ENCODE data around the gene CLPSL1.
A peak's percentile ranks its signal among the peaks of the same experiment; 100 is the strongest.

CLPSL1 gene

GRCh38 chr6:35736982-35737412, 43.8 kb upstream of the CLPSL1 start, which contains the start of gene ARMC12:
Gene ARMC12, plus strand, starts transcription at chr6:35737032. Its CDS starts 77 bp downstream, at chr6:35737109.
- H3K9ac ChIP-seq (ENCODE audit: low read length) = no peak within 1 kb of the TSS; the same call in 1 of the 2 replicates
- H3K4me2 ChIP-seq (ENCODE audit: low read length) = no peak within 1 kb of the TSS
- no peak within 1 kb of the TSS; the same call in 1 of the 2 replicates for H2AFZ ChIP-seq (ENCODE audit: low read length)
- TF ChIP-seq CTCF (IDR thresholded peaks at IDR 0.05; ENCODE audit: low read length) = no peak
- TF ChIP-seq EZH2 (IDR thresholded peaks at IDR 0.05; ENCODE audit: borderline replicate concordance, low read length) = no peak
- H3K79me2 ChIP-seq (ENCODE audit: insufficient read depth, low read length) = no peaks in the 10 kb centered on the region
- H3K9me3 ChIP-seq (ENCODE audit: low read length) = no peaks in the 10 kb centered on the region
- H3K36me3 ChIP-seq (ENCODE audit: insufficient read depth, low read length) = no peaks in the 10 kb centered on the region
- H3K9me2 ChIP-seq (ENCODE audit: low read depth, low read length) = no peaks in the 10 kb centered on the region
- peaks cover 4% of the 10 kb centered on the region; the same call in 1 of the 2 replicates for H3F3A ChIP-seq (ENCODE audit: insufficient read depth, low read length)
- no peaks in the 10 kb centered on the region for H3K27me3 ChIP-seq (ENCODE audit: insufficient read depth, low read length)
- no peaks in the 10 kb centered on the region for H4K20me1 ChIP-seq (ENCODE audit: insufficient read depth, low read length)
- peaks cover 31% of the 10 kb centered on the region for H3K4me1 ChIP-seq (ENCODE audit: insufficient read depth, low read length, severe bottlenecking)
- no peak within 1 kb of the TSS for H3K4me3 ChIP-seq (ENCODE audit: low read depth, low read length, poor library complexity, severe bottlenecking)
- H3K27ac ChIP-seq (ENCODE audit: low read depth, low read length, poor library complexity, severe bottlenecking) = peak within 1 kb of the TSS; percentile 4

- TF ChIP-seq EZH2 (IDR thresholded peaks at IDR 0.05; ENCODE audit: borderline replicate concordance, low read length) (no peak), CTCF (IDR thresholded peaks at IDR 0.05; ENCODE audit: low read length) (peak; percentile 91)
- Histone ChIP-seq H3K9ac (ENCODE audit: low read length) (no peak overlapping the region; the same call in 1 of the 2 replicates), H3F3A (ENCODE audit: insufficient read depth, low read length) (peaks cover 4% of the 10 kb centered on the region; the same call in 1 of the 2 replicates), H3K4me3 (ENCODE audit: low read depth, low read length, poor library complexity, severe bottlenecking) (no peak overlapping the region), H3K79me2 (ENCODE audit: insufficient read depth, low read length) (no peaks in the 10 kb centered on the region), H3K27me3 (ENCODE audit: insufficient read depth, low read length) (no peaks in the 10 kb centered on the region), H3K4me2 (ENCODE audit: low read length) (no peak overlapping the region), H3K27ac (ENCODE audit: low read depth, low read length, poor library complexity, severe bottlenecking) (no peak overlapping the region), H3K36me3 (ENCODE audit: insufficient read depth, low read length) (no peaks in the 10 kb centered on the region), H4K20me1 (ENCODE audit: insufficient read depth, low read length) (no peaks in the 10 kb centered on the region), H3K9me3 (ENCODE audit: low read length) (no peaks in the 10 kb centered on the region), H3K4me1 (ENCODE audit: insufficient read depth, low read length, severe bottlenecking) (peaks cover 25% of the 10 kb centered on the region), H2AFZ (ENCODE audit: low read length) (no peak overlapping the region; the same call in 1 of the 2 replicates), H3K9me2 (ENCODE audit: low read depth, low read length) (no peaks in the 10 kb centered on the region)
Measured at GRCh38 chr6:35737413-35738211, 43.2 kb upstream of the CLPSL1 start.

GRCh38 chr6:35739645-35740524, 40.9 kb upstream of the CLPSL1 start:
- Histone ChIP-seq H3K27ac (ENCODE audit: low read depth, low read length, poor library complexity, severe bottlenecking) (no peak overlapping the region), H2AFZ (ENCODE audit: low read length) (no peak overlapping the region), H3K4me2 (ENCODE audit: low read length) (no peak overlapping the region), H3K4me3 (ENCODE audit: low read depth, low read length, poor library complexity, severe bottlenecking) (no peak overlapping the region), H3K27me3 (ENCODE audit: insufficient read depth, low read length) (no peaks in the 10 kb centered on the region; the same call in 1 of the 2 replicates), H3K4me1 (ENCODE audit: insufficient read depth, low read length, severe bottlenecking) (peaks cover 16% of the 10 kb centered on the region), H3K9me2 (ENCODE audit: low read depth, low read length) (no peaks in the 10 kb centered on the region), H3K36me3 (ENCODE audit: insufficient read depth, low read length) (no peaks in the 10 kb centered on the region), H3F3A (ENCODE audit: insufficient read depth, low read length) (no peaks in the 10 kb centered on the region), H3K79me2 (ENCODE audit: insufficient read depth, low read length) (no peaks in the 10 kb centered on the region), H3K9me3 (ENCODE audit: low read length) (no peaks in the 10 kb centered on the region), H4K20me1 (ENCODE audit: insufficient read depth, low read length) (no peaks in the 10 kb centered on the region), H3K9ac (ENCODE audit: low read length) (no peak overlapping the region)
- TF ChIP-seq CTCF (IDR thresholded peaks at IDR 0.05; ENCODE audit: low read length) (no peak), EZH2 (IDR thresholded peaks at IDR 0.05; ENCODE audit: borderline replicate concordance, low read length) (no peak)

All from OCI-LY1 (cell line).